Smooth muscle cell (in vitro differentiated cells): ENCODE data around the gene RFX8. TPM values are rescaled to one million over a fixed set of nuclear protein-coding genes. Genes with fewer than 3 reads are reported as not detected.

Experiments
- DNase-seq: peaks from one replicate; lab custom pipeline; 2025; ENCODE audit not compliant: unreplicated experiment; lab: John Stamatoyannopoulos, UW
- H2AFZ ChIP-seq: fragments of 200-600 bp; sonication (generic); 2 replicates; pipeline ENCODE4 v1.6.0; 2016; ENCODE audit warnings: antibody characterized with exemption, low read depth, mild to moderate bottlenecking
- H3F3A ChIP-seq: fragments of 200-600 bp; sonication (generic); 2 replicates; pipeline ENCODE4 v1.6.0; 2017; ENCODE audit warnings: antibody characterized with exemption, low read depth
- H3K27ac ChIP-seq: fragments of 200-600 bp; sonication (generic); 2 replicates; pipeline ENCODE4 v1.5.1; 2016; ENCODE audit warnings: low read depth, mild to moderate bottlenecking
- H3K27me3 ChIP-seq: fragments of 200-600 bp; sonication (generic); 2 replicates; pipeline ENCODE4 v1.6.1; 2016; ENCODE audit warnings: low read depth, mild to moderate bottlenecking
- H3K36me3 ChIP-seq: fragments of 200-600 bp; sonication (generic); 2 replicates; pipeline ENCODE4 v1.5.1; 2016; ENCODE audit warnings: low read depth
- H3K4me1 ChIP-seq: fragments of 200-600 bp; sonication (generic); 2 replicates; pipeline ENCODE4 v1.5.1; 2016; ENCODE audit warnings: low read depth
- H3K4me2 ChIP-seq: fragments of 200-600 bp; sonication (generic); 2 replicates; pipeline ENCODE4 v1.6.0; 2016; ENCODE audit warnings: mild to moderate bottlenecking
- H3K4me3 ChIP-seq: fragments of 200-600 bp; sonication (generic); 2 replicates; pipeline ENCODE4 v1.5.1; 2016; ENCODE audit warnings: mild to moderate bottlenecking
- H3K79me2 ChIP-seq: fragments of 200-600 bp; sonication (generic); 2 replicates; pipeline ENCODE4 v1.6.0; 2016; ENCODE audit warnings: low read depth, mild to moderate bottlenecking
- H3K9ac ChIP-seq: fragments of 200-600 bp; sonication (generic); 2 replicates; pipeline ENCODE4 v1.6.0; 2016; ENCODE audit warnings: low read depth
- H3K9me3 ChIP-seq: fragments of 200-600 bp; sonication (generic); replicated peaks from 2 replicates; pipeline ENCODE4 v1.5.1; 2016; ENCODE audit warnings: low read depth
- H4K20me1 ChIP-seq: fragments of 200-600 bp; sonication (generic); 2 replicates; pipeline ENCODE4 v1.6.0; 2016; ENCODE audit warnings: low read depth
- CTCF ChIP-seq: fragments of 200-600 bp; sonication (generic); IDR thresholded peaks from 2 replicates; pipeline ENCODE4 v1.5.1; 2017; ENCODE audit warnings: borderline replicate concordance, mild to moderate bottlenecking, antibody characterized with exemption; ENCODE audit not compliant: insufficient read depth, poor library complexity, severe bottlenecking
- WGBS: methylation state at CpG from one replicate; pipeline ENCODE4 v1.1.7; 2016; ENCODE audit warnings: low lambda C conversion rate; 5-methylcytosine and 5-hydroxymethylcytosine counted together
- polyA plus RNA-seq: library from polyadenylated mRNA; unstranded; fragments of >200 nt; fragmentation: Nextera tagmentation; extraction: Ambion mirVana; gene quantifications from 2 replicates; pipeline ENCODE4 v1.2.1, GENCODE V29; 2016
- total RNA-seq: library from RNA; depleted of rRNA; stranded (reverse); fragments of >200 nt; gene quantifications from 2 replicates; pipeline ENCODE4 v1.2.3, GENCODE V29; 2014

The RFX8 gene
- total and polyA plus RNA-seq, 2 experiments from 2014 or later = 2.3 to 3.0 TPM

- Histone ChIP-seq H3K4me3 (no peak overlapping the region), H3F3A (no peaks in the 10 kb centered on the region), H4K20me1 (no peaks in the 10 kb centered on the region), H3K79me2 (no peaks in the 10 kb centered on the region), H3K4me1 (no peaks in the 10 kb centered on the region), H2AFZ (no peak overlapping the region), H3K27me3 (no peaks in the 10 kb centered on the region), H3K4me2 (no peak overlapping the region), H3K9me3 (no peaks in the 10 kb centered on the region), H3K9ac (no peak overlapping the region), H3K27ac (no peak overlapping the region), H3K36me3 (no peaks in the 10 kb centered on the region)
- 95% methylated on average over 6 of the region's 6 CpGs for WGBS
- DNase-seq = no peak
- no peak for TF ChIP-seq CTCF
Observed at GRCh38 chr2:101429453-101429852, 45.5 kb downstream of the RFX8 start.

GRCh38 chr2:101428422-101429176, 46.3 kb downstream of the RFX8 start:
- no peaks in the 10 kb centered on the region for H3K9me3 ChIP-seq
- H3K79me2 ChIP-seq = no peaks in the 10 kb centered on the region
- no peaks in the 10 kb centered on the region for H3K27me3 ChIP-seq
- H3K27ac ChIP-seq = no peak overlapping the region
- H3K4me1 ChIP-seq = no peaks in the 10 kb centered on the region
- no peak overlapping the region for H3K9ac ChIP-seq
- H3K4me2 ChIP-seq = no peak overlapping the region
- DNase-seq = no peak
- no peak for TF ChIP-seq CTCF
- H2AFZ ChIP-seq = no peak overlapping the region
- no peak overlapping the region for H3K4me3 ChIP-seq
- no peaks in the 10 kb centered on the region for H4K20me1 ChIP-seq
- H3K36me3 ChIP-seq = no peaks in the 10 kb centered on the region
- 86% methylated on average over 10 of the region's 10 CpGs for WGBS
- H3F3A ChIP-seq = no peaks in the 10 kb centered on the region

GRCh38 chr2:101427743-101428142, 47.2 kb downstream of the RFX8 start:
- Histone ChIP-seq H3F3A (no peaks in the 10 kb centered on the region), H3K4me2 (no peak overlapping the region), H4K20me1 (no peaks in the 10 kb centered on the region), H3K27me3 (no peaks in the 10 kb centered on the region), H2AFZ (no peak overlapping the region), H3K36me3 (no peaks in the 10 kb centered on the region), H3K9ac (no peak overlapping the region), H3K27ac (no peak overlapping the region), H3K79me2 (no peaks in the 10 kb centered on the region), H3K4me3 (no peak overlapping the region), H3K4me1 (no peaks in the 10 kb centered on the region), H3K9me3 (no peaks in the 10 kb centered on the region)
- 87% methylated on average over 13 of the region's 13 CpGs for WGBS
- TF ChIP-seq CTCF = no peak
- no peak for DNase-seq

- Histone ChIP-seq H3K9me3 (no peaks in the 10 kb centered on the region), H4K20me1 (no peaks in the 10 kb centered on the region), H3K9ac (no peak overlapping the region), H3F3A (no peaks in the 10 kb centered on the region), H3K79me2 (no peaks in the 10 kb centered on the region), H3K27ac (no peak overlapping the region), H3K4me2 (no peak overlapping the region), H3K36me3 (no peaks in the 10 kb centered on the region), H2AFZ (no peak overlapping the region), H3K4me3 (no peak overlapping the region), H3K4me1 (no peaks in the 10 kb centered on the region), H3K27me3 (no peaks in the 10 kb centered on the region)
- DNase-seq = no peak
- no peak for TF ChIP-seq CTCF
- WGBS = 89% methylated on average over 7 of the region's 7 CpGs
Observed at GRCh38 chr2:101427240-101427639, 47.7 kb downstream of the RFX8 start.
